Trophoblast cell (in vitro differentiated cells and primary cell): Measurements from ENCODE around the gene EGFR.

Source experiments
- DNase-seq, 2 donors: peaks; one replicate each; pipeline ENCODE4 v3.0.0-alpha.2; 2016
- H2AFZ ChIP-seq: 2 replicates; pipeline ENCODE4 v1.6.1; 2013; ENCODE audit warnings: low read length, moderate library complexity, mild to moderate bottlenecking; ENCODE audit not compliant: insufficient read depth, poor library complexity
- H2AK5ac ChIP-seq: 2 replicates; pipeline ENCODE4 v1.6.1; 2013; ENCODE audit warnings: mild to moderate bottlenecking, low read length
- H2BK120ac ChIP-seq: 2 replicates; pipeline ENCODE4 v1.6.1; 2013; ENCODE audit warnings: low read length, mild to moderate bottlenecking, moderate library complexity; ENCODE audit not compliant: insufficient read depth, poor library complexity
- H2BK12ac ChIP-seq: 2 replicates; pipeline ENCODE4 v1.6.1; 2013; ENCODE audit warnings: mild to moderate bottlenecking, low read length, moderate library complexity
- H2BK5ac ChIP-seq: 2 replicates; pipeline ENCODE4 v1.6.1; 2013; ENCODE audit warnings: low read length, low read depth, moderate library complexity, mild to moderate bottlenecking; ENCODE audit not compliant: poor library complexity
- H3K14ac ChIP-seq: 2 replicates; pipeline ENCODE4 v1.6.1; 2013; ENCODE audit warnings: mild to moderate bottlenecking, low read length
- H3K18ac ChIP-seq: 2 replicates; pipeline ENCODE4 v1.6.1; 2013; ENCODE audit warnings: mild to moderate bottlenecking, low read length
- H3K23ac ChIP-seq: 2 replicates; pipeline ENCODE4 v1.6.1; 2013; ENCODE audit warnings: low read length
- H3K27ac ChIP-seq: 2 replicates; pipeline ENCODE4 v1.5.1; 2013; ENCODE audit warnings: low read depth, mild to moderate bottlenecking, inconsistent platforms, low read length, moderate library complexity
- H3K27me3 ChIP-seq: 2 replicates; pipeline ENCODE4 v1.6.1; 2013; ENCODE audit warnings: inconsistent platforms, mild to moderate bottlenecking, low read length, moderate library complexity; ENCODE audit not compliant: insufficient read depth
- H3K36me3 ChIP-seq, 2 experiments: 1 replicate in 1 of 2; 2 replicates in 1 of 2; pipeline ENCODE4 v1.6.1; 2013; ENCODE audit warnings: low read length in 2 of 2, mild to moderate bottlenecking in 2 of 2, moderate library complexity in 1 of 2; ENCODE audit not compliant: insufficient read depth in 2 of 2, control insufficient read depth in 1 of 2
- H3K4ac ChIP-seq: 2 replicates; pipeline ENCODE4 v1.6.1; 2013; ENCODE audit warnings: low read depth, mild to moderate bottlenecking, low read length, moderate library complexity
- H3K4me1 ChIP-seq, 2 experiments: 1 replicate in 1 of 2; 2 replicates in 1 of 2; pipeline ENCODE4 v1.6.1; 2013; ENCODE audit warnings: low read length in 2 of 2, mild to moderate bottlenecking in 2 of 2, moderate library complexity in 1 of 2; ENCODE audit not compliant: insufficient read depth in 2 of 2, control insufficient read depth in 1 of 2
- H3K4me2 ChIP-seq: 2 replicates; pipeline ENCODE4 v1.6.1; 2013; ENCODE audit warnings: inconsistent platforms, mild to moderate bottlenecking, low read length, moderate library complexity
- H3K4me3 ChIP-seq: 2 replicates; pipeline ENCODE4 v1.5.1; 2013; ENCODE audit warnings: mild to moderate bottlenecking, low read depth, low read length, inconsistent platforms
- H3K79me1 ChIP-seq: one replicate; pipeline ENCODE4 v1.6.1; 2013; ENCODE audit warnings: low read length
- H3K79me2 ChIP-seq: 2 replicates; pipeline ENCODE4 v1.6.1; 2013; ENCODE audit warnings: low read length, mild to moderate bottlenecking; ENCODE audit not compliant: control insufficient read depth, insufficient read depth, poor library complexity
- H3K9ac ChIP-seq: 2 replicates; pipeline ENCODE4 v1.6.1; 2013; ENCODE audit warnings: mild to moderate bottlenecking, low read length
- H3K9me3 ChIP-seq: 2 replicates; pipeline ENCODE4 v1.6.1; 2013; ENCODE audit warnings: low read depth, mild to moderate bottlenecking, control low read depth, inconsistent platforms, low read length; ENCODE audit not compliant: insufficient read depth
- H4K12ac ChIP-seq: 2 replicates; pipeline ENCODE4 v1.6.1; 2013; ENCODE audit warnings: low read depth, mild to moderate bottlenecking, low read length, moderate library complexity
- H4K8ac ChIP-seq: 2 replicates; pipeline ENCODE4 v1.6.1; 2013; ENCODE audit warnings: low read depth, mild to moderate bottlenecking, low read length, moderate library complexity
- H4K91ac ChIP-seq: one replicate; pipeline ENCODE4 v1.6.1; 2013; ENCODE audit warnings: low read depth, mild to moderate bottlenecking, low read length, moderate library complexity
- WGBS: extraction: QIAGEN DNeasy Blood & Tissue Kit; methylation state at CpG from one replicate; pipeline ENCODE4 v1.1.7; 2013; ENCODE audit warnings: missing lambda C conversion rate; ENCODE audit not compliant: insufficient read length, insufficient coverage; ENCODE audit errors: extremely low coverage; 5-methylcytosine and 5-hydroxymethylcytosine counted together

Gene EGFR

GRCh38 chr7:55101359-55101758 is 82.5 kb downstream of the EGFR start:
- H4K12ac ChIP-seq: no peak overlapping the region
- no peak overlapping the region for H3K27ac ChIP-seq
- no peak overlapping the region for H3K4ac ChIP-seq
- peaks cover 2% of the 10 kb centered on the region for H3K9me3 ChIP-seq
- no peak overlapping the region for H4K91ac ChIP-seq
- no peak overlapping the region for H2BK120ac ChIP-seq
- no peaks in the 10 kb centered on the region for H3K79me2 ChIP-seq
- H3K23ac ChIP-seq: no peak overlapping the region
- no peak overlapping the region for H2BK5ac ChIP-seq
- H2BK12ac ChIP-seq: no peak overlapping the region
- H4K8ac ChIP-seq: no peak overlapping the region
- H3K4me2 ChIP-seq: no peak overlapping the region
- no peak overlapping the region for H2AK5ac ChIP-seq
- H3K27me3 ChIP-seq: no peaks in the 10 kb centered on the region
- no peak overlapping the region for H2AFZ ChIP-seq
- no peak overlapping the region for H3K4me3 ChIP-seq
- no peaks in the 10 kb centered on the region for H3K36me3 ChIP-seq
- H3K14ac ChIP-seq: no peak overlapping the region
- no peak overlapping the region for H3K18ac ChIP-seq
- WGBS: no CpG with 5 or more reads among the region's 9 CpGs
- no peak for DNase-seq
- H3K9ac ChIP-seq: no peak overlapping the region
- peaks cover 14 to 16% of the 10 kb centered on the region in 2 experiments for H3K4me1 ChIP-seq
- H3K79me1 ChIP-seq: no peaks in the 10 kb centered on the region

- Histone ChIP-seq H2AFZ (no peak overlapping the region), H2BK120ac (no peak overlapping the region), H4K8ac (no peak overlapping the region), H3K36me3 (no peaks in the 10 kb centered on the region), H3K4me3 (no peak overlapping the region), H3K79me1 (no peaks in the 10 kb centered on the region), H4K91ac (no peak overlapping the region), H3K27ac (no peak overlapping the region), H3K27me3 (no peaks in the 10 kb centered on the region), H3K18ac (no peak overlapping the region), H2BK5ac (no peak overlapping the region), H3K14ac (no peak overlapping the region), H3K9me3 (peaks cover 2% of the 10 kb centered on the region), H4K12ac (no peak overlapping the region), H3K4me2 (no peak overlapping the region), H3K23ac (no peak overlapping the region), H3K9ac (no peak overlapping the region), H3K4ac (no peak overlapping the region), H2AK5ac (no peak overlapping the region), H3K79me2 (no peaks in the 10 kb centered on the region), H2BK12ac (no peak overlapping the region), H3K4me1 (peaks cover 12 to 14% of the 10 kb centered on the region in 2 experiments)
- DNase-seq: no peak
- WGBS: no CpG with 5 or more reads among the region's 12 CpGs
These were observed 85.3 kb downstream of the EGFR start for GRCh38 chr7:55104123-55104522.

- Histone ChIP-seq H3K27me3 (no peaks in the 10 kb centered on the region), H3K4me1 (peaks cover 14% of the 10 kb centered on the region in 2 experiments), H3K36me3 (no peaks in the 10 kb centered on the region), H3K14ac (no peak overlapping the region), H3K4ac (no peak overlapping the region), H4K91ac (no peak overlapping the region), H2AK5ac (no peak overlapping the region), H3K4me2 (no peak overlapping the region), H3K27ac (no peak overlapping the region), H3K18ac (no peak overlapping the region), H3K9ac (no peak overlapping the region), H3K4me3 (no peak overlapping the region), H4K12ac (no peak overlapping the region), H3K79me2 (no peaks in the 10 kb centered on the region), H3K23ac (no peak overlapping the region), H4K8ac (no peak overlapping the region), H2BK5ac (no peak overlapping the region), H3K79me1 (no peaks in the 10 kb centered on the region), H2BK12ac (no peak overlapping the region), H3K9me3 (peaks cover 2% of the 10 kb centered on the region), H2BK120ac (no peak overlapping the region), H2AFZ (no peak overlapping the region)
- DNase-seq: no peak
- no CpG with 5 or more reads among the region's 3 CpGs for WGBS
These were observed 86.1 kb downstream of the EGFR start for GRCh38 chr7:55104712-55105433.

GRCh38 chr7:55105952-55106351 is 87.1 kb downstream of the EGFR start:
- Histone ChIP-seq H4K91ac (no peak overlapping the region), H3K4ac (no peak overlapping the region), H2BK120ac (no peak overlapping the region), H4K8ac (no peak overlapping the region), H3K27me3 (no peaks in the 10 kb centered on the region), H3K4me2 (no peak overlapping the region), H3K79me1 (no peaks in the 10 kb centered on the region), H3K4me1 (peaks cover 5 to 16% of the 10 kb centered on the region in 2 experiments), H2AFZ (no peak overlapping the region), H4K12ac (no peak overlapping the region), H3K79me2 (peaks cover 2% of the 10 kb centered on the region), H3K23ac (no peak overlapping the region), H2AK5ac (no peak overlapping the region), H3K4me3 (no peak overlapping the region), H3K18ac (no peak overlapping the region), H3K36me3 (no peaks in the 10 kb centered on the region), H3K27ac (no peak overlapping the region), H3K9ac (no peak overlapping the region), H3K9me3 (peaks cover 2% of the 10 kb centered on the region), H2BK12ac (no peak overlapping the region), H3K14ac (no peak overlapping the region), H2BK5ac (no peak overlapping the region)
- no CpG with 5 or more reads among the region's 6 CpGs for whole genome bisulfite sequencing
- no peak for DNase-seq
